B cell (primary cell): ENCODE measurements around the gene ZNF598. TPM values are rescaled to one million over a fixed set of nuclear protein-coding genes. Genes with fewer than 3 reads are reported as not detected.

Experiments
- ATAC-seq: fragments of 200-7000 bp; cut with Tn5 transposase; one replicate; pipeline ENCODE4 v1.10.0; 2021; ENCODE audit warnings: low read depth, mild to moderate bottlenecking, moderate number of reproducible peaks, moderate library complexity
- CTCF ChIA-PET: fragments of 350-600 bp; sonication (Branson Sonifier 250); formaldehyde crosslinking; loops from one replicate; lab custom pipeline; 2021; ENCODE audit warnings: antibody characterized with exemption, inconsistent platforms; lab: Charles Lee
- POLR2A ChIA-PET: fragments of 350-600 bp; sonication (Branson Sonifier 250); formaldehyde crosslinking; loops from one replicate; lab custom pipeline; 2021; ENCODE audit warnings: antibody characterized with exemption; lab: Charles Lee
- DNase-seq: peaks from one replicate; pipeline ENCODE4 v3.0.0; 2013
- H2AFZ ChIP-seq: 2 replicates; pipeline ENCODE4 v1.6.1; 2012; ENCODE audit warnings: mild to moderate bottlenecking, low read depth, low read length; ENCODE audit not compliant: insufficient read depth, poor library complexity, severe bottlenecking
- H3K27ac ChIP-seq, 2 donors: 1 replicate in 1 of 2; 2 replicates in 1 of 2; pipeline ENCODE4 v1.5.1; 2012 to 2013; ENCODE audit warnings: low read length in 2 of 2, mild to moderate bottlenecking in 2 of 2, moderate library complexity in 1 of 2
- H3K27me3 ChIP-seq, 4 experiments: fragments of 200-600 bp in 1 of 4; sonication (generic) in 1 of 4; replicated peaks in 1 of 4; 1 replicate in 2 of 4; 2 replicates in 2 of 4; pipeline versions ENCODE4 v1.6.1 to v1.7.0; 2013 to 2016; ENCODE audit warnings: low read length in 3 of 4, mild to moderate bottlenecking in 2 of 4, mixed read lengths in 1 of 4, moderate library complexity in 1 of 4; ENCODE audit not compliant: insufficient read depth in 4 of 4, control insufficient read depth in 3 of 4; ENCODE audit errors: control extremely low read depth in 1 of 4
- H3K36me3 ChIP-seq, 2 experiments: replicated peaks in 1 of 2; 1 replicate in 1 of 2; 2 replicates in 1 of 2; pipeline versions ENCODE4 v1.6.1 to v1.7.1; 2013; ENCODE audit warnings: low read length in 1 of 2; ENCODE audit not compliant: insufficient read depth in 2 of 2, control insufficient read depth in 1 of 2; ENCODE audit errors: control extremely low read depth in 1 of 2, extremely low read depth in 1 of 2
- H3K4me1 ChIP-seq, 2 donors: fragments of 200-600 bp in 1 of 2; sonication (generic) in 1 of 2; 1 replicate in 1 of 2; 2 replicates in 1 of 2; pipeline versions ENCODE4 v1.5.1 to v1.6.1; 2013 to 2017; ENCODE audit warnings: low read length in 2 of 2; ENCODE audit not compliant: control insufficient read depth in 2 of 2, insufficient read depth in 2 of 2
- H3K4me2 ChIP-seq: replicated peaks from 2 replicates; pipeline ENCODE3; 2012; ENCODE audit warnings: mild to moderate bottlenecking, low read depth, low read length; ENCODE audit not compliant: poor library complexity, severe bottlenecking
- H3K4me3 ChIP-seq, 5 experiments: fragments of 200-600 bp in 1 of 5; sonication (generic) in 1 of 5; 1 replicate in 3 of 5; 2 replicates in 2 of 5; pipeline versions ENCODE4 v1.5.1 to v1.7.0; 2011 to 2016; ENCODE audit warnings: low read length in 4 of 5, mild to moderate bottlenecking in 4 of 5, low read depth in 2 of 5, control low read depth in 1 of 5, moderate library complexity in 1 of 5; ENCODE audit not compliant: insufficient read depth in 1 of 5; ENCODE audit errors: control extremely low read depth in 1 of 5, extremely low read depth in 1 of 5
- H3K79me2 ChIP-seq: fragments of 200-600 bp; sonication (generic); one replicate; pipeline ENCODE4 v1.6.0; 2016; ENCODE audit warnings: low read length; ENCODE audit not compliant: control insufficient read depth, insufficient read depth
- H3K9ac ChIP-seq: fragments of 200-600 bp; sonication (generic); 2 replicates; pipeline ENCODE4 v1.6.1; 2017; ENCODE audit warnings: mild to moderate bottlenecking, low read length, moderate library complexity
- H3K9me3 ChIP-seq, 3 donors: one replicate each; pipeline versions ENCODE4 v1.6.1 to v1.7.1; 2013; ENCODE audit warnings: low read length in 2 of 3; ENCODE audit not compliant: control insufficient read depth in 2 of 3, insufficient read depth in 1 of 3; ENCODE audit errors: control extremely low read depth in 1 of 3
- H4K20me1 ChIP-seq: 2 replicates; pipeline ENCODE4 v1.6.0; 2012; ENCODE audit warnings: mild to moderate bottlenecking, low read length; ENCODE audit not compliant: insufficient read depth, control insufficient read depth, poor library complexity, severe bottlenecking
- H3K27ac Mint-ChIP-seq: one replicate; pipeline ENCODE4 v1.8.0; 2021; ENCODE audit warnings: mixed read lengths
- H3K27me3 Mint-ChIP-seq: one replicate; pipeline ENCODE4 v1.8.0; 2021; ENCODE audit warnings: mixed read lengths
- H3K4me1 Mint-ChIP-seq: one replicate; pipeline ENCODE4 v1.8.0; 2021; ENCODE audit warnings: mixed read lengths
- H3K4me3 Mint-ChIP-seq: one replicate; pipeline ENCODE4 v1.8.0; 2021; ENCODE audit warnings: mixed read lengths
- H3K9me3 Mint-ChIP-seq: one replicate; pipeline ENCODE4 v1.8.0; 2022; ENCODE audit warnings: mixed read lengths; ENCODE audit not compliant: insufficient read depth
- CTCF ChIP-seq: fragments of 200-600 bp; IDR thresholded peaks from one replicate; pipeline ENCODE4 v1.8.0; 2022; ENCODE audit warnings: antibody characterized with exemption, mild to moderate bottlenecking
- EZH2 ChIP-seq: IDR thresholded peaks from 2 replicates; pipeline ENCODE4 v1.6.1; 2012; ENCODE audit warnings: borderline replicate concordance, low read depth, mild to moderate bottlenecking, moderate library complexity, low read length; ENCODE audit not compliant: insufficient read depth, poor library complexity, severe bottlenecking
- WGBS: methylation state at CpG from one replicate; pipeline ENCODE4 v1.1.5; 2013; ENCODE audit warnings: missing lambda C conversion rate; ENCODE audit not compliant: insufficient coverage; 5-methylcytosine and 5-hydroxymethylcytosine counted together
- intact Hi-C: fragments of 100-400 bp; cut with micrococcal nuclease; formaldehyde crosslinking; loops from one replicate; pipeline ENCODE4 v1.10.0; 2022
- polyA minus RNA-seq: library from RNA; depleted of rRNA, polyadenylated mRNA; stranded (reverse); fragments of >200 nt; gene quantifications from 2 replicates; pipeline ENCODE4 v1.2.3, GENCODE V29; 2012
- polyA plus RNA-seq: library from polyadenylated mRNA; depleted of rRNA; stranded (reverse); fragments of >200 nt; gene quantifications from 2 replicates; pipeline ENCODE4 v1.2.3, GENCODE V29; 2012
- total RNA-seq, 2 donors: library from RNA; stranded (reverse); fragments of 120-200 nt in 1 of 2; gene quantifications; 1 replicate in 1 of 2; 2 replicates in 1 of 2; pipeline versions ENCODE4 v1.2.3 to v1.2.4, GENCODE V29; 2013 to 2022

The ZNF598 gene
- total RNA-seq (49.5 and 50.3 TPM in 2 replicates), polyA plus RNA-seq (61.1 and 61.5 TPM in 2 replicates), polyA minus RNA-seq (17.4 and 31.5 TPM in 2 replicates)
- 6.1 TPM for total RNA-seq (2013)

- intact Hi-C loops, result loop anchor here (1.0 to 2.0 kb wide), 7 partner anchors 13 to 145 kb away; partner anchors contain the start of genes GFER, NDUFB10, NTHL1 and RPS2
- Histone ChIP-seq H3K9me3 (no peaks in the 10 kb centered on the region), H3K27me3 (no peaks in the 10 kb centered on the region), H3K36me3 (peaks cover 0 to 6% of the 10 kb centered on the region in 2 experiments), H3K9ac (peak within 1 kb of the TSS; percentile 82), H3K79me2 (peaks cover 51% of the 10 kb centered on the region), H3K4me2 (peak within 1 kb of the TSS; percentile 77), H3K4me3 (peak within 1 kb of the TSS; percentile 61 to 87 (median 77)), H3K4me1 (peaks cover 35 to 44% of the 10 kb centered on the region in 2 donors), H3K27ac (peak within 1 kb of the TSS; percentile 87 to 95), H2AFZ (peak within 1 kb of the TSS; percentile 80), H4K20me1 (peaks cover 43% of the 10 kb centered on the region)
- DNase-seq (peak; percentile 90), ATAC-seq (peak; percentile 97)
- H3K9me3 Mint-ChIP-seq, result no peaks in the 10 kb centered on the region
- H3K4me1 Mint-ChIP-seq, result peaks cover 38% of the 10 kb centered on the region
- peak within 1 kb of the TSS; percentile 95 for H3K27ac Mint-ChIP-seq
- TF ChIP-seq CTCF (no peak), EZH2 (no peak)
- 6% methylated on average over 52 of the region's 52 CpGs for WGBS
- POLR2A ChIA-PET, result interaction anchor here (1.4 kb wide), 1 partner anchor 45 kb away, joined by 3 read pairs; the partner anchor contains the start of gene RPS2
- peak within 1 kb of the TSS; percentile 95 for H3K4me3 Mint-ChIP-seq
- CTCF ChIA-PET, result no interaction called here
- H3K27me3 Mint-ChIP-seq, result no peaks in the 10 kb centered on the region
Measured at GRCh38 chr16:2009791-2010510, at the start of gene ZNF598. ZNF598 (minus strand) TSS chr16:2009821.

GRCh38 chr16:2058872-2059271 lies 49.3 kb upstream of the ZNF598 start:
- Histone ChIP-seq H3K36me3 (peaks cover 0 to 46% of the 10 kb centered on the region in 2 experiments), H3K4me2 (no peak overlapping the region), H3K9ac (no peak overlapping the region), H3K27ac (no peak overlapping the region), H2AFZ (no peak overlapping the region), H3K4me3 (no peak overlapping the region), H3K9me3 (no peaks in the 10 kb centered on the region), H3K79me2 (no peaks in the 10 kb centered on the region), H3K27me3 (no peaks in the 10 kb centered on the region), H3K4me1 (no peaks in the 10 kb centered on the region), H4K20me1 (no peaks in the 10 kb centered on the region)
- TF ChIP-seq CTCF, result no peak
- TF ChIP-seq EZH2, result no peak
- Mint-ChIP-seq H3K9me3 (no peaks in the 10 kb centered on the region), H3K27ac (no peak overlapping the region), H3K4me1 (no peaks in the 10 kb centered on the region), H3K4me3 (no peak overlapping the region), H3K27me3 (no peaks in the 10 kb centered on the region)
- intact Hi-C loops, result no loop called here
- DNase-seq (no peak), ATAC-seq (no peak)
- ChIA-PET CTCF (interaction anchor here (1.2 kb wide), 1 partner anchor 82 kb away, joined by 3 read pairs; no protein-coding TSS in a partner anchor), POLR2A (no interaction called here)
- 92% methylated on average over 5 of the region's 10 CpGs for WGBS
